HCT116 (cell line): Measurements from ENCODE around the gene ACTR6. TPM values are rescaled to one million over a fixed set of nuclear protein-coding genes. Genes with fewer than 3 reads are reported as not detected.

Experiments
- ATAC-seq: fragments of 200-7000 bp; cut with Tn5 transposase; 2 replicates; pipeline ENCODE4 v1.9.1; 2020; ENCODE audit warnings: mild to moderate bottlenecking, moderate library complexity
- BruUV-seq: library from RNA; stranded (reverse); fragments of 400-500 nt; replicated peaks from 2 replicates; lab custom pipeline; 2021; lab: Mats Ljungman, UMichigan
- CTCF ChIA-PET: fragments of 300-600 bp; sonication (Branson Sonifier 250); formaldehyde crosslinking; loops from one replicate; lab custom pipeline; 2021; ENCODE audit warnings: antibody characterized with exemption; lab: Charles Lee
- POLR2A ChIA-PET: fragments of 300-600, 350-600 bp; sonication (Branson Sonifier 250); formaldehyde crosslinking; loops from one replicate; lab custom pipeline; 2021; ENCODE audit warnings: antibody characterized with exemption; lab: Charles Lee
- RAD21 ChIA-PET, 2 experiments: fragments of 300-600 bp; sonication (Branson Sonifier 250); formaldehyde crosslinking; loops; one replicate each; lab custom pipeline; 2023; ENCODE audit warnings: low total read pairs in 2 of 2; ENCODE audit not compliant: uncharacterized antibody in 2 of 2, unreplicated experiment in 2 of 2, low non-redundant PET in 1 of 2; lab: Charles Lee
- DNase-seq: peaks from one replicate; pipeline ENCODE4 v3.0.0-alpha.2; 2010; ENCODE audit warnings: low read depth, low spot score
- H2AFZ ChIP-seq: fragments of 200-600 bp; shearing (Covaris generic), sonication (generic); 2 replicates; pipeline ENCODE4 v1.6.1; 2017; ENCODE audit warnings: low read depth, mixed run types, mixed read lengths, antibody characterized with exemption, low read length; ENCODE audit not compliant: poor library complexity, severe bottlenecking
- H3K27ac ChIP-seq: 2 replicates; pipeline ENCODE4 v1.5.1; 2012; ENCODE audit warnings: low read depth, low read length
- H3K27me3 ChIP-seq: fragments of 200-600 bp; sonication (generic); 2 replicates; pipeline ENCODE4 v1.6.1; 2016; ENCODE audit warnings: mixed run types, low read length, mixed read lengths; ENCODE audit not compliant: insufficient read depth
- H3K36me3 ChIP-seq, 2 experiments: fragments of 200-500 bp in 1 of 2; fragments of 200-600 bp in 1 of 2; sonication (Bioruptor generic) in 1 of 2; sonication (generic) in 1 of 2; 2 replicates each; pipeline versions ENCODE4 v1.5.1 to v1.6.1; 2014 to 2016; ENCODE audit warnings: low read length in 2 of 2, inconsistent platforms in 1 of 2, mixed read lengths in 1 of 2, mixed run types in 1 of 2; ENCODE audit not compliant: insufficient read depth in 2 of 2, control insufficient read depth in 1 of 2
- H3K4me1 ChIP-seq, 2 experiments: fragments of 200-600 bp in 1 of 2; sonication (generic) in 1 of 2; 2 replicates each; pipeline versions ENCODE4 v1.5.1 to v1.6.1; 2012 to 2017; ENCODE audit warnings: low read length in 2 of 2, inconsistent platforms in 1 of 2, mild to moderate bottlenecking in 1 of 2, mixed read lengths in 1 of 2, mixed run types in 1 of 2, moderate library complexity in 1 of 2; ENCODE audit not compliant: insufficient read depth in 2 of 2, control insufficient read depth in 1 of 2
- H3K4me2 ChIP-seq: fragments of 200-600 bp; sonication (generic); 2 replicates; pipeline ENCODE4 v1.6.1; 2017; ENCODE audit warnings: mixed run types, low read length, mixed read lengths
- H3K4me3 ChIP-seq, 2 experiments: fragments of 200-600 bp in 1 of 2; sonication (generic) in 1 of 2; replicated peaks in 1 of 2; 2 replicates each; pipeline ENCODE4 v1.5.1; 2011 to 2016; ENCODE audit warnings: low read length in 2 of 2, control low read depth in 1 of 2, low read depth in 1 of 2, mild to moderate bottlenecking in 1 of 2, mixed read lengths in 1 of 2, mixed run types in 1 of 2
- H3K79me2 ChIP-seq: fragments of 200-600 bp; sonication (generic); 2 replicates; pipeline ENCODE4 v1.6.1; 2017; ENCODE audit warnings: mild to moderate bottlenecking, mixed run types, low read length, moderate library complexity, mixed read lengths; ENCODE audit not compliant: insufficient read depth
- H3K9ac ChIP-seq: fragments of 200-600 bp; sonication (generic); 2 replicates; pipeline ENCODE4 v1.6.1; 2016; ENCODE audit warnings: low read length, mixed read lengths
- H3K9me2 ChIP-seq: fragments of 200-600 bp; sonication (generic), shearing (Covaris generic); 2 replicates; pipeline ENCODE4 v1.6.1; 2017; ENCODE audit warnings: mixed run types, mild to moderate bottlenecking, moderate library complexity; ENCODE audit not compliant: insufficient read depth
- H3K9me3 ChIP-seq, 2 experiments: fragments of 200-500 bp in 1 of 2; fragments of 200-600 bp in 1 of 2; sonication (Bioruptor generic) in 1 of 2; sonication (generic) in 1 of 2; 2 replicates each; pipeline ENCODE4 v1.6.1; 2014 to 2017; ENCODE audit warnings: low read length in 2 of 2, mixed read lengths in 2 of 2, inconsistent platforms in 1 of 2, low read depth in 1 of 2, mild to moderate bottlenecking in 1 of 2, mixed run types in 1 of 2, moderate library complexity in 1 of 2; ENCODE audit not compliant: control insufficient read depth in 1 of 2, insufficient read depth in 1 of 2
- H4K20me1 ChIP-seq: fragments of 200-600 bp; sonication (generic), shearing (Covaris generic); 2 replicates; pipeline ENCODE4 v1.6.1; 2017; ENCODE audit warnings: mixed run types, mild to moderate bottlenecking, moderate library complexity; ENCODE audit not compliant: insufficient read depth
- CBX3 ChIP-seq: IDR thresholded peaks from 2 replicates; pipeline ENCODE4 v1.6.1; 2012; ENCODE audit warnings: low read depth
- CEBPB ChIP-seq: IDR thresholded peaks from 2 replicates; pipeline ENCODE4 v1.6.1; 2012; ENCODE audit warnings: low read depth
- EZH2phosphoT487 ChIP-seq: fragments of 200-600 bp; IDR thresholded peaks from 2 replicates; pipeline ENCODE4 v1.6.1; 2018; ENCODE audit warnings: antibody characterized with exemption, borderline replicate concordance
- POLR2A ChIP-seq: IDR thresholded peaks from 2 replicates; pipeline ENCODE4 v1.7.0; 2011; ENCODE audit warnings: borderline replicate concordance; ENCODE audit not compliant: insufficient read depth, insufficient read length; ENCODE audit errors: extremely low read depth
- POLR2AphosphoS5 ChIP-seq: IDR thresholded peaks from 2 replicates; pipeline ENCODE4 v1.6.1; 2011; ENCODE audit warnings: mild to moderate bottlenecking, low read depth, low read length, moderate library complexity
- RAD21 ChIP-seq: IDR thresholded peaks from 2 replicates; pipeline ENCODE4 v1.6.1; 2012; ENCODE audit warnings: low read depth, mild to moderate bottlenecking
- REST ChIP-seq: IDR thresholded peaks from 2 replicates; pipeline ENCODE4 v1.6.1; 2012; ENCODE audit warnings: low read depth
- SIN3A ChIP-seq: IDR thresholded peaks from 2 replicates; pipeline ENCODE4 v1.6.1; 2012; ENCODE audit warnings: low read depth
- SRF ChIP-seq: IDR thresholded peaks from 2 replicates; pipeline ENCODE4 v1.6.1; 2012; ENCODE audit warnings: low read depth
- TCF7L2 ChIP-seq: IDR thresholded peaks from 2 replicates; pipeline ENCODE4 v1.7.0; 2011; ENCODE audit warnings: borderline replicate concordance, inconsistent platforms; ENCODE audit not compliant: insufficient read depth, insufficient read length; ENCODE audit errors: extremely low read depth
- ZFX ChIP-seq: fragments of 450-650 bp; IDR thresholded peaks from 2 replicates; pipeline ENCODE4 v1.6.1; 2017
- ZNF274 ChIP-seq: fragments of 200-500 bp; sonication (Bioruptor generic); IDR thresholded peaks from 2 replicates; pipeline ENCODE4 v1.6.1; 2014; ENCODE audit warnings: mild to moderate bottlenecking, low read depth, low read length, inconsistent platforms
- intact Hi-C: fragments of 100-400 bp; cut with micrococcal nuclease; formaldehyde crosslinking; loops from 2 replicates; pipeline ENCODE4 v1.10.0; 2022
- total RNA-seq: library from RNA; stranded (reverse); gene quantifications from one replicate; pipeline ENCODE4 v1.2.1, GENCODE V29; 2021; ENCODE audit not compliant: unreplicated experiment
- TF ChIP-seq, protein P1 (sequence below): IDR thresholded peaks from 2 replicates; pipeline ENCODE4 v1.6.1; 2011; ENCODE audit warnings: mild to moderate bottlenecking, low read length, moderate library complexity; ENCODE audit not compliant: insufficient replicate concordance; ENCODE audit errors: extremely low read depth
- TF ChIP-seq, protein P2 (sequence below): IDR thresholded peaks from 2 replicates; pipeline ENCODE4 v1.6.1; 2012

The ACTR6 gene
- total RNA-seq, 1 experiment from 2014 or later, result 40.4 TPM

GRCh38 chr12:100248886-100249285, 48.3 kb downstream of the ACTR6 start:
- no peak overlapping the region for H3K27ac ChIP-seq
- BruUV-seq, result no TSS peak
- H3K4me2 ChIP-seq, result no peak overlapping the region
- ChIA-PET RAD21 (no interaction called here), POLR2A (interaction anchor here (1.3 kb wide), 1 partner anchor 18 kb away, joined by 3 read pairs; the partner anchor contains the start of genes DEPDC4 and SCYL2), CTCF (interaction anchor here (0.8 kb wide), 1 partner anchor 156 kb away, joined by 3 read pairs; no protein-coding TSS in a partner anchor)
- no peaks in the 10 kb centered on the region for H3K4me1 ChIP-seq
- no peaks in the 10 kb centered on the region for H3K27me3 ChIP-seq
- no peaks in the 10 kb centered on the region for H4K20me1 ChIP-seq
- no peaks in the 10 kb centered on the region for H3K79me2 ChIP-seq
- H3K9me2 ChIP-seq, result no peaks in the 10 kb centered on the region
- no peak for DNase-seq
- no peak overlapping the region for H3K4me3 ChIP-seq
- no peak overlapping the region for H2AFZ ChIP-seq
- no peaks in the 10 kb centered on the region for H3K9me3 ChIP-seq
- TF ChIP-seq SIN3A (no peak), SRF (no peak), TCF7L2 (no peak)
- H3K36me3 ChIP-seq, result no peaks in the 10 kb centered on the region
- no peak for ATAC-seq
- intact Hi-C loops, result no loop called here
- no peak overlapping the region for H3K9ac ChIP-seq

- H3K4me2 ChIP-seq, result no peak overlapping the region
- no peaks in the 10 kb centered on the region for H3K9me2 ChIP-seq
- no peaks in the 10 kb centered on the region for H3K36me3 ChIP-seq
- intact Hi-C loops, result no loop called here
- no peaks in the 10 kb centered on the region for H3K79me2 ChIP-seq
- ATAC-seq, result no peak
- H2AFZ ChIP-seq, result no peak overlapping the region
- H3K9ac ChIP-seq, result no peak overlapping the region
- no peaks in the 10 kb centered on the region for H3K4me1 ChIP-seq
- H4K20me1 ChIP-seq, result no peaks in the 10 kb centered on the region
- H3K27me3 ChIP-seq, result no peaks in the 10 kb centered on the region
- ChIA-PET CTCF (no interaction called here), POLR2A (interaction anchor here (1.3 kb wide), 1 partner anchor 17 kb away, joined by 3 read pairs; the partner anchor contains the start of genes DEPDC4 and SCYL2), RAD21 (no interaction called here)
- no peaks in the 10 kb centered on the region for H3K9me3 ChIP-seq
- no TSS peak for BruUV-seq
- DNase-seq, result no peak
- no peak overlapping the region for H3K4me3 ChIP-seq
- no peak overlapping the region for H3K27ac ChIP-seq
- TF ChIP-seq CEBPB (no peak), SRF (no peak), SIN3A (no peak), CBX3 (no peak), ZFX (no peak), POLR2A (no peak), EZH2phosphoT487 (no peak), POLR2AphosphoS5 (no peak), RAD21 (no peak), ZNF274 (no peak), TCF7L2 (no peak), REST (no peak)
- TF ChIP-seq, protein P1, sequence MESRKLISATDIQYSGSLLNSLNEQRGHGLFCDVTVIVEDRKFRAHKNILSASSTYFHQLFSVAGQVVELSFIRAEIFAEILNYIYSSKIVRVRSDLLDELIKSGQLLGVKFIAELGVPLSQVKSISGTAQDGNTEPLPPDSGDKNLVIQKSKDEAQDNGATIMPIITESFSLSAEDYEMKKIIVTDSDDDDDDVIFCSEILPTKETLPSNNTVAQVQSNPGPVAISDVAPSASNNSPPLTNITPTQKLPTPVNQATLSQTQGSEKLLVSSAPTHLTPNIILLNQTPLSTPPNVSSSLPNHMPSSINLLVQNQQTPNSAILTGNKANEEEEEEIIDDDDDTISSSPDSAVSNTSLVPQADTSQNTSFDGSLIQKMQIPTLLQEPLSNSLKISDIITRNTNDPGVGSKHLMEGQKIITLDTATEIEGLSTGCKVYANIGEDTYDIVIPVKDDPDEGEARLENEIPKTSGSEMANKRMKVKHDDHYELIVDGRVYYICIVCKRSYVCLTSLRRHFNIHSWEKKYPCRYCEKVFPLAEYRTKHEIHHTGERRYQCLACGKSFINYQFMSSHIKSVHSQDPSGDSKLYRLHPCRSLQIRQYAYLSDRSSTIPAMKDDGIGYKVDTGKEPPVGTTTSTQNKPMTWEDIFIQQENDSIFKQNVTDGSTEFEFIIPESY, result no peak
- TF ChIP-seq, protein P2, sequence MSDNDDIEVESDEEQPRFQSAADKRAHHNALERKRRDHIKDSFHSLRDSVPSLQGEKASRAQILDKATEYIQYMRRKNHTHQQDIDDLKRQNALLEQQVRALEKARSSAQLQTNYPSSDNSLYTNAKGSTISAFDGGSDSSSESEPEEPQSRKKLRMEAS, result no peak
These were observed 49.3 kb downstream of the ACTR6 start for GRCh38 chr12:100249941-100250340.
